Neutrophil (primary cell): ENCODE measurements around the gene OR11A1.
"Not testable (repeated sequence)": the region's sequence is repeated elsewhere in the genome, so short reads cannot be mapped to it uniquely, and the experiment has no call there.

Experiments used
- H3K27ac ChIP-seq: fragments of 200-600 bp; sonication (generic); 2 replicates; pipeline ENCODE4 v1.5.1; 2016; ENCODE audit warnings: mild to moderate bottlenecking, moderate library complexity
- H3K27me3 ChIP-seq: fragments of 200-600 bp; sonication (generic); 2 replicates; pipeline ENCODE4 v1.6.0; 2016; ENCODE audit warnings: mild to moderate bottlenecking
- H3K36me3 ChIP-seq: fragments of 200-600 bp; sonication (generic); 2 replicates; pipeline ENCODE4 v1.5.1; 2017
- H3K4me1 ChIP-seq, 2 experiments: fragments of 200-600 bp in 1 of 2; sonication (generic) in 1 of 2; 1 replicate in 1 of 2; 2 replicates in 1 of 2; pipeline versions ENCODE4 v1.5.1 to v1.6.1; 2013 to 2016; ENCODE audit warnings: low read depth in 1 of 2, low read length in 1 of 2, mild to moderate bottlenecking in 1 of 2, moderate library complexity in 1 of 2; ENCODE audit not compliant: control insufficient read depth in 1 of 2, insufficient read depth in 1 of 2
- H3K4me3 ChIP-seq, 2 experiments: fragments of 200-600 bp in 1 of 2; sonication (generic) in 1 of 2; 1 replicate in 1 of 2; 2 replicates in 1 of 2; pipeline ENCODE4 v1.5.1; 2013 to 2016; ENCODE audit warnings: low read depth in 1 of 2, low read length in 1 of 2, mild to moderate bottlenecking in 1 of 2, moderate library complexity in 1 of 2
- H3K9me3 ChIP-seq: fragments of 200-600 bp; sonication (generic); 2 replicates; pipeline ENCODE4 v1.5.1; 2016
- TF ChIP-seq, protein P1 (sequence below): fragments of 200-600 bp; sonication (generic); IDR thresholded peaks from 2 replicates; pipeline ENCODE4 v1.5.1; 2016; ENCODE audit warnings: antibody characterized with exemption

Gene OR11A1

DNA sequence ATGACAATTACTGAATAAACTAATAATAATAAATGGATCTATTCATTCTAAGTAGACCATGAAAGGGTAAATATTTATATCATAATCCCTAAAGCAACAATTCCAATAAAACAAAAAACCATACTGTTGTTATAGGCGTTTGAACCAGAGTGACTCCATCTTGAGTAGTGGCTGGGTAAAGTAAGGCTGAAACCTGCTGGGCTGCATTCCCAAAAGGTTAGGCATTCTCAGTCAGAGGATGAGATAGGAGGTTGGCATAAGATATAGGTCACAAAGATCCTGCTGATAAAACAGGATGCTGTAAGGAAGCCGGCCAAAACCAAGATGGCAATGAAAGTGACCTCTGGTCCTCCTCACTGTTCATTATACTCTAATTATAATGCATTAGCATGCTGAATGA is 8.4 kb upstream of the OR11A1 start:
- H3K27ac ChIP-seq, result no peak overlapping the region

DNA sequence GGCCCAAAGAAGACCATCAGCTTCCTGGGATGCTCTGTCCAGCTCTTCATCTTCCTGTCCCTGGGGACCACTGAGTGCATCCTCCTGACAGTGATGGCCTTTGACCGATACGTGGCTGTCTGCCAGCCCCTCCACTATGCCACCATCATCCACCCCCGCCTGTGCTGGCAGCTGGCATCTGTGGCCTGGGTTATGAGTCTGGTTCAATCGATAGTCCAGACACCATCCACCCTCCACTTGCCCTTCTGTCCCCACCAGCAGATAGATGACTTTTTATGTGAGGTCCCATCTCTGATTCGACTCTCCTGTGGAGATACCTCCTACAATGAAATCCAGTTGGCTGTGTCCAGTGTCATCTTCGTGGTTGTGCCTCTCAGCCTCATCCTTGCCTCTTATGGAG is 5.2 kb upstream of the OR11A1 start:
- TF ChIP-seq, protein P1, sequence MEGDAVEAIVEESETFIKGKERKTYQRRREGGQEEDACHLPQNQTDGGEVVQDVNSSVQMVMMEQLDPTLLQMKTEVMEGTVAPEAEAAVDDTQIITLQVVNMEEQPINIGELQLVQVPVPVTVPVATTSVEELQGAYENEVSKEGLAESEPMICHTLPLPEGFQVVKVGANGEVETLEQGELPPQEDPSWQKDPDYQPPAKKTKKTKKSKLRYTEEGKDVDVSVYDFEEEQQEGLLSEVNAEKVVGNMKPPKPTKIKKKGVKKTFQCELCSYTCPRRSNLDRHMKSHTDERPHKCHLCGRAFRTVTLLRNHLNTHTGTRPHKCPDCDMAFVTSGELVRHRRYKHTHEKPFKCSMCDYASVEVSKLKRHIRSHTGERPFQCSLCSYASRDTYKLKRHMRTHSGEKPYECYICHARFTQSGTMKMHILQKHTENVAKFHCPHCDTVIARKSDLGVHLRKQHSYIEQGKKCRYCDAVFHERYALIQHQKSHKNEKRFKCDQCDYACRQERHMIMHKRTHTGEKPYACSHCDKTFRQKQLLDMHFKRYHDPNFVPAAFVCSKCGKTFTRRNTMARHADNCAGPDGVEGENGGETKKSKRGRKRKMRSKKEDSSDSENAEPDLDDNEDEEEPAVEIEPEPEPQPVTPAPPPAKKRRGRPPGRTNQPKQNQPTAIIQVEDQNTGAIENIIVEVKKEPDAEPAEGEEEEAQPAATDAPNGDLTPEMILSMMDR, result no peak
- no peak overlapping the region for H3K4me3 ChIP-seq
- H3K27me3 ChIP-seq, result peaks cover 4% of the 10 kb centered on the region
- H3K36me3 ChIP-seq, result no peaks in the 10 kb centered on the region
- no peaks in the 10 kb centered on the region for H3K9me3 ChIP-seq
- H3K4me1 ChIP-seq, result no peaks in the 10 kb centered on the region
- H3K27ac ChIP-seq, result no peak overlapping the region

More for the DNA sequence above, 8.4 kb upstream of the OR11A1 start:
- Histone ChIP-seq H3K27me3 (no peaks in the 10 kb centered on the region), H3K9me3 (no peaks in the 10 kb centered on the region), H3K4me3 (no peak overlapping the region), H3K36me3 (no peaks in the 10 kb centered on the region), H3K4me1 (no peaks in the 10 kb centered on the region)
- TF ChIP-seq, protein P1, result no peak

DNA sequence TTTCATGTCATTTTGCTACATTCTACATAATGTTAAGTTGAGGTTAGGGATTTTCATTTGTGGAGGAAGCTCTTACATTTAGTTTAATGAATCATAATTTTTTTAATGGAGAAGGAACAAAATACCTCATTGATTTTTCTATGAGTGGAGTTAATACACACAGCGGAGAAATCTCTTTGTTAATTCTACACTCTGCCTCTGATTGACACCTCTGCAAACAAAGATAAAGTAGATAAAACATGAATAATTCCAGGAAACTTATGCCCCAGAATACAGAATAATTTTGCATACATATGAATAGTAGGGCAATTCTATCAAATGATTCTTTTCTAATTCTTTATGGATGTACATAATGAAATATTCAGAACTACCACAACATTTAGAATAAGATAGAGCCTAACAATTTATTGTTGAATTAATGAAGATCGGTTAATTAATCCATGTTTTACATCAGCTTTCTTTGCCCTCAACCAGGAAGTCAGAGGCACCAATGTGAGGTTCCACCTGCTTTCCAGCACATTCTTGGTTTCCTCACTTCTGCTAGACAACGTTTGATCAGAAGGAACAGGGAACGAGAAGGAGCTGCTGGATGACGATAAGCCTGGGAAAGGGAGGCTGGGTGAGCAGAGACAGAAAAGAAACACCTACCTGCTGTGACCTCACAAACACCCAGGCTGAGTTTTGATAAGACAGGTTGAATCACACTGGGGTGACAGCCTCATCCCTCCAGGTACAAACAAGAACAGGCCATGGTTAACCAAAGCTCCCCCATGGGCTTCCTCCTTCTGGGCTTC is 4.3 kb upstream of the OR11A1 start:
- H3K4me3 ChIP-seq, result no peak overlapping the region

DNA sequence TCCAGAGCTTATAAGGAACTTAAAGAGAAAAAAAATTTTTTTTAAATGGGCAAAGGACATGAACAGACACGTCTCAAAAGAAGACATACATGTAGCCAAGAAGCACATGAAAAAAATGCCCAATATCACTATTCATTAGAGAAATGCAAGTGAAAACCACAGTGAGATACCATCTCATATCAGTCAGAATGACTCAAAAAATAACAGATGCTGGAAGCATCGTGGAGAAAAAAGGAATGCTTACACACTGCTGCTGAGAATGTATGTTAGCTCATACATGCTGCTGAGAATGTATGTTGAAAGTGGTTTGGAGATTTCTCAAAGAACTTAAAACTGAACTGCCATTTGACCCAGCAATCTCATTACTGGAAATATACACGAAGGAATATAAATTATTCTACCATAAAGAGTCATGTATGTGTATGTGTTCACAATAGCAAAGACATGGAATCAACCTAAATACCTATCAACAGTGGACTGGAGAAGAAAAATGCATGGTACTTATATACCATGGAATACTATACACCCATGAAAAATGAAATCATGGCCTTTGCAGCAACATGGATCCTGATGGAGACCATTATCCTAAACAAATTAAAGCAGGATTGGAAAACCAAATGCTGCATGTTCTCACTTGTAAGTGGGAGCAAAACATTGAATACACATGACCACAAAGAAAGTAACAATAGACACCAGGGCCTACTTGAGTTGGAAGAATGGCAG is 5.2 kb downstream of the OR11A1 start:
- H3K9me3 ChIP-seq, result no peaks in the 10 kb centered on the region
- TF ChIP-seq, protein P1, result no peak
- H3K4me3 ChIP-seq, result no peak overlapping the region
- no peaks in the 10 kb centered on the region for H3K36me3 ChIP-seq
- H3K27me3 ChIP-seq, result no peaks in the 10 kb centered on the region
- H3K4me1 ChIP-seq, result no peaks in the 10 kb centered on the region
- H3K27ac ChIP-seq, result no peak overlapping the region

More for the DNA sequence above, 4.3 kb upstream of the OR11A1 start:
- H3K9me3 ChIP-seq, result no peaks in the 10 kb centered on the region
- H3K27me3 ChIP-seq, result peaks cover 4% of the 10 kb centered on the region
- no peaks in the 10 kb centered on the region for H3K4me1 ChIP-seq
- H3K36me3 ChIP-seq, result no peaks in the 10 kb centered on the region
- TF ChIP-seq, protein P1, result no peak
- H3K27ac ChIP-seq, result no peak overlapping the region

DNA sequence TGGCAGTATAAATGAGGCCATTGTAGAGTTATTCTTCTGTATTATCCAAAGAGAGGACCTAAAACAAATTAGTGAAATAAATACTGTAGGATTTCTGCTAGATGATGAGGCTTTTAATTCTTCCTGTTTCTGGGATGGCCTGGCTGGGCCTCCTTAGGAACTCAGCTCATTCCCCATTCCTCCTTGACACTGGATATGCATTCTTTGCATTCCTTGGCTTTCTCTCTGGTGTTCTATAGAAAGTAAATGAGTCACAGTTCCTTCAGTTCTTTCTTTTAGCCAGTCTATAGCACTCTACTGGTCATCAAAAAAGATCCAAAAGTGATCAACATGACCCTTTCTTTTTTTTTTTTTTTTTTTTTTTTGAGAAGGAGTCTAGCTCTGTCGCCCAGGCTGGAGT is 9.2 kb downstream of the OR11A1 start:
- Histone ChIP-seq H3K4me1 (no peaks in the 10 kb centered on the region), H3K27me3 (no peaks in the 10 kb centered on the region), H3K4me3 (no peak overlapping the region), H3K27ac (no peak overlapping the region), H3K36me3 (no peaks in the 10 kb centered on the region), H3K9me3 (no peaks in the 10 kb centered on the region)
- TF ChIP-seq, protein P1, result no peak

DNA sequence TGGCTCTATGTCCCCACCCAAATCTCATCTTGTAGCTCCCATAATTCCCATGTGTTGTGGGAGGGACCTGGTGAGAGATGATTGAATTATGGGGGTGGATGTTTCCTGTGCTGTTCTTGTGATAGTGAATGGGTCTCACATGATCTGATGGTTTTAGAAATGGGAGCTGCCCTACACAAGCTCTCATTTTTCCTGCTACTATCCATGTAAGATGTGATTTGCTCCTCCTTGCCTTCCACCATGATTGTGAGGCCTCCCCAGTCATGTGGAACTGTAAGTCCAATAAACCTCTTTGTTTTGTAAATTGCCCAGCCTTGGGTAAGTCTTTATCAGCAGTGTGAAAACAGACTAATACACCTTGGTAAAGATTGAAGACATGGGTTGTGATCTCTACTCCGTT is 12.8 kb downstream of the OR11A1 start:
- not testable (repeated sequence) for H3K4me3 ChIP-seq, H3K27me3 ChIP-seq, H3K9me3 ChIP-seq, H3K4me1 ChIP-seq, H3K36me3 ChIP-seq, H3K27ac ChIP-seq
